GM19438 (cell line): ENCODE measurements around the gene KRT3.
"Not testable (repeated sequence)": the region's sequence is repeated elsewhere in the genome, so short reads cannot be mapped to it uniquely, and the experiment has no call there.

Source experiments
- ATAC-seq: cut with Tn5 transposase; IDR thresholded peaks from one replicate; pipeline ENCODE4 v1.9.1; 2021; ENCODE audit warnings: low read depth; ENCODE audit not compliant: unreplicated experiment

Gene KRT3

DNA sequence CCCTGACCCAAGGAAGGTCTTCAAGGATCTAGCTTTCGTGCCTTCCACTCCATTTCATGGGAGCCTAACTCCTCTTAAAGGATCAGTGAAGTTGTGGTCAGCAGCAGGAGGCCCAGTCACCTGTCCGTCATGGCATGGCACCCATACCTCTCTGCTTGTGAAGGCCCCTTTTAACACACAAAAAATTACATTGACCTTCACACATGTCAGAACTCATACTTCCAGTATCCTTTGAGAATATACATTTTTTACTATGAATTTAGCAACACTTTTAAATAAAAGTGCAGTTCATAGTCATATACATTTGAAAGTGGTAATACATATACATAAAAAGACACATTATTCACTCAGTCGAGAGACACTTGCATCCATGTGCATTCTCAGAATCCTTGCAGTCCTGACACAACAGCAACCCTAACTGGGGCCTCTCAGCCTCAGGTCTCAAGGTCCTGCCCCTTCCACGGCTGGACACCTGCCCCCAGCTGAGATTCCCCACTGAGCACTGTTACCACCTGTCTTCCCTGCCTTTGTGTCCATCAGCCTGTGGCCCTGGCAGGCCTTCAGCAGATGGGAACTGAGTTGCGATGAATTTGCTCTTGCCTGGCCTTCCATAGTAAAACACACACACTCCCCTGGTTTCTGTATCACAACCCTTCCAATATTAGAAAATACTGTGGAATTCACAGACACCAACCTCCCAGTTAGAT, 3.7 kb upstream of the KRT3 start:
- ATAC-seq = no peak

DNA sequence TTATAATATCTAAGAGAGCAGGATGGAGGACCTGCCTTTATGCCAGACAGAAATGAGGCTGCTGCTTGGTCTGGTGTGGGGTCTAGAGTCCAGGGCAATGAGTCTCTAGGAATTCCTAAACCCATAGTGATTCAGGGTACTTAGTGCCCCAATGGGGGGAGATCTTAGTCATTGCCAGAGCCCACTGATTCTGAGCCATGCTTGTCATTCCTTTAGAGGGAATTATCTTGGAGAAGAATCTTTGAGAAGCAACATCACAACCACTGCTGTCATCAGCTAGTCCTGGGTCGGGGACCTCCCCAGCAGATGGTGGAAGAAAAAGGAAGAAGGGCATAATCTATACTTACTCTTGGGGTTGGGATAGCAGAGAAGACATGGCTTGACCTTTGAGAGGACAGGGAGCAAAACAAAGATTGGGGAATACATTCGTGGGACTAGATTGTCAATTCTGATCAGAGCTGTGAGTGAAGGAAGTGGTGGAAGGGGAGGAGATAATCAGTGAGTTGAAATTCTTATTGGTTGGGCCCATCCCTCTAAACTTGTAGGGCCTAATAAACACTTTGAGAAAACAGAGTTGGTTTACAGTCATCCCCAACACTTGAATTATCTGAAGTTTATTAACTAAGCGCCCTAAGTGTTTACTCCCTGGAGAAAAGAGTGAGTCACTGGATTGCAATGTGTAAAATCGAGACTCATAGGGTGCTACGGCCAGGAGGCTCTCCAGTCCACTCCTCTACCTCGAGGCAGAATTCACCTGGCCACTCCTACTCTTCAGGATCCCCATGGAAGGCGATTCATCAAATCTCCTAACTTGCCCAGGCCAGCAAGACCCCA, 3.0 kb upstream of the KRT3 start:
- ATAC-seq = no peak

DNA sequence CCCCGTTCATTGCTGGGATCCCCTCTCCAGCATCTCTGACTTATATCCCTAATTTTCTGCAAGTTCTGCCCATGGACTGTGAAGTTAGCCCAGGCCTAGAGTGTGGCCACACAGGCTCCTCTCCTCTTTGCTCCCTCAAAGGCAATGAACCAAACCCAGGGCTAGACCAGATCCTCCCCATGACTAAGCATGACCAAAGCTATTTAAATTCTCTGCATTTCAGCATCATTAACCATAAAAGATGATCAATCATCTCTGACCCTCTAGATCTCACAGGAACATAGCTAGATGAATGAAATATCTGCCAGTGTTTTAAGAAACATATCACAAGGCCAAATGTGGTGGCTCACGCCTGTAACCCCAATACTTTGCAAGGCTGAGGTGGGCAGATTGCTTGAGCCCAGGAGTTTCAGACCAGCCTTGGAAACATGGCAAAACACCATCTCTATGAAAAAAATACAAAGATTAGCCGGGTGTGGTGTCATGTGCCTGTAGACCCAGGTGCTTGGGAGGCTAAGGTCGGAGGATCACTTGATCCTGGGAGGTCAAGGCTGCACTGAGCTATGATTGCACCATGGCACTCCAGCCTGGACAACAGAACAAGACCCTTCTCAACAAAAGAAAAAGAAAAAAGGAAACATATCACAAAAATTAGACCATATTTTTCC, 2.2 kb upstream of the KRT3 start:
- ATAC-seq = no peak

DNA sequence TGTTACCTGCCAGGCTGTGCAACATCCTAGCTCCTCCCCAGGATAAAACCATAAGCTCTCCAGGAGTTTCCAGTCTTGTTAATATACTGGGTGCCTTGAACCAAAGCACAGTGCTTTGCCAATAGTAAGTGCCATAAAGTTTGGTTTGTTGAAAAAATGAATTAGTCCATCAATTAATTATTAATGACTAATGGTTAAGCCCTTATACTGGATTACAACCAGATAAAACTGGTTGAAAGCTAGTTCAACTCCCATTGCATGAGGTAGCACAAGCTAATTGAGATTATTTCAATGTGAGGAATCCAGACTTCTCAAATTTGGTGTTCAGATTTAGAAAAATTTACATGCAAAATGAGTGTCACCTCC, 1.6 kb upstream of the KRT3 start:
- ATAC-seq = no peak

DNA sequence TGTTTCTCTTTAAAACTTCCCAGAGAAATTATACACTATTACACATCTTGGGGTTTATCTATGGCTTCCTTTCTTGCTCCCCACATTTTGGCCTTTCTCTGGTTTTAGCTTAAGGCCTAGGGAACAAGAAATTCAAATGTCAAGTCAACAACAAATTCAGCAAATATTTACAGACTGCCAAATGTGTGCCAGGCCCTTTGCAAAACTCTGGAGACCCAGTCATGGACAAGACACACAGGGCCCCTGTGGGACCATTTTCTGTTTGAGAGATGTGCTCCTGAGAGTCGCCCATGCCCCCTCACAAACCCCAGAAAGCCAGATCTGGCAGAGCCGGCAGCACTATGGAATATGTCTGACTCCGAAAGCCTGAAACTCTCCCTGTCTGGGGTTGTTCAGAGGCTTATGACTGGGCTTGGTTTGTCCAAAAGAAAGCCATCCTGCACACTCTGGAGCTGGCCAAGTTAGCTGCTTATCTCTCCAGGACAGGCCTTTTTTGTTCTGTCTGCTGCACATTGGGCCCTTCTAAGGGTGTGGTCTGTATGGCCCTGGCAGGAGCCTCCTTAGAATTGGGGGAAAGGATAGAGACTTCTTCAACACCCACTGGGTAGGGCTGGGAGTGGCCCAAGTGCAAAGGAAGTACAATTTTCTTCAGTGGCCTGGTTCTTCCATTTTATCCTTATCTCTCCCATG, 1.1 kb upstream of the KRT3 start:
- ATAC-seq = no peak

DNA sequence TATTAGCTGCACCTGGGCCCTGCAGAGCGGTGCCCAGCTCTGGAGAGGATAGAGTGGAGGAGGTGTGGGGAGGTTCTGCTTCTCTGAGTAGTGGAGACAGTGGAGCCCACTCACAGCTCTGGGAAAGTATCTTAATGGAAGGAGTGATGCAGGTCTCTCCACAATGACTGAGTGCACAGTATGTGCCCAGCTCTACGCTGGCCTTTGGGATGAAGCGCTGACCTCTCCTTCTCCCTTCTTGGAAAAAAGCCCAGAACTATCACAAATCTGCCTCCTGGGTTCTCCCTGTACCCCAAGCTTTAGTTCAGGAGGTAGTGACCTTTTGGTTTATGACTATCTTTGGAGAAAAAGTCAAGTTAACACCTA, 495 bp upstream of the KRT3 start:
- no peak for ATAC-seq

DNA sequence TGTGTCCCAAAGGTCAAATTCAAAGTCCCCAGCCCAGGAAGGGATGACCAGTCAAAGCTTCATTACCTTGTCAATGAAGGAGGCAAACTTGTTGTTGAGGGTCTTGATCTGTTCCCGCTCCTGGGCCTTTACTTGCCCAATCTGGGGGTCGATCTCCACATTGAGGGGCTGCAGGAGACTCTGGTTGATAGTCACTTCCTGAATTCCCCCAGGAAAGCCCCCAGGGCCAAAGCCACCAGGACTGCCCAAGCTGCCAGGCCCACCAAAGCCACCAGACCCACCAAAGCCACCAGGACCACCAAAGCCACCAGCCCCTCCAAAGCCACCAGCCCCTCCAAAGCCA, 614 bp downstream of the KRT3 start:
- ATAC-seq = not testable (repeated sequence)

DNA sequence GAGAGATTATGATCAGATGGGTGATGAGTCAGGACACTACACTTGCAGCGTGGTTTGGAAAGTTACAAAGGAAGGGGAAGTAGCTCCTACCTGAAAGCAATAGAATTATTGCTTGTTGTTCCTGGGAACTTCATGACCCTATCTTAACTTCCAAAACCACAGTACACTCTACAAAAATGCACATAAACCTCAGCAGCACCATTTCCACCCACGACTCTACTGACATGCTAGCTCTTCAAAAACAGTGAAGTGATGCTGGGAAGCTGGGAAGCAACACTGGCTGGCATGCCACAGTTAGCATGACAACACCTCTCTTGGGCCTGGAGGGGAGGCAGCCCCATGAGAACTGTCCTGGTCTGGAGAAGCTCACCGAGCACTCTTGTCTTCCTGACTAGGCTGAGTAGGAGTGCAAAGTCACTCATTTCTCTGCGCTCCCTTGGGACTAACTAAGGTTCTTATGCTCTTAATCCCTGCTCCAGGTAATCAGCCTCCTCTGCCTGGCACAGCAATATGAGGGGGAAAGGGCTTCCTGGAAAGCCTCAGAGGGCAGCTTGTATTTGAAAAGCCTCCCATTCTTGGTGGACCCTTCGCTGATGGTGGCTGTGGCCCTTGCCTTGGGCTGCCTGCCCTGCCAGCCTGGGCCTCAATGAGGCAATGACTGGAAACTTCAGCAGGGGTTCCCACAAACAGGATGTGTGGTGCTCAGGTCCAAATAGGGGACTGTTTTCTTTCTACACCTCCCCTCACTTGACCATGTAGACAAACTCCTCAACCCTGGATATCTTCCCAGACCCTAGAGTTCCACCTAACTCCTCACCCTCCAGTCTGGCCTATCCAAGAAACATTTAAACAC, 1.2 kb downstream of the KRT3 start:
- no peak for ATAC-seq

DNA sequence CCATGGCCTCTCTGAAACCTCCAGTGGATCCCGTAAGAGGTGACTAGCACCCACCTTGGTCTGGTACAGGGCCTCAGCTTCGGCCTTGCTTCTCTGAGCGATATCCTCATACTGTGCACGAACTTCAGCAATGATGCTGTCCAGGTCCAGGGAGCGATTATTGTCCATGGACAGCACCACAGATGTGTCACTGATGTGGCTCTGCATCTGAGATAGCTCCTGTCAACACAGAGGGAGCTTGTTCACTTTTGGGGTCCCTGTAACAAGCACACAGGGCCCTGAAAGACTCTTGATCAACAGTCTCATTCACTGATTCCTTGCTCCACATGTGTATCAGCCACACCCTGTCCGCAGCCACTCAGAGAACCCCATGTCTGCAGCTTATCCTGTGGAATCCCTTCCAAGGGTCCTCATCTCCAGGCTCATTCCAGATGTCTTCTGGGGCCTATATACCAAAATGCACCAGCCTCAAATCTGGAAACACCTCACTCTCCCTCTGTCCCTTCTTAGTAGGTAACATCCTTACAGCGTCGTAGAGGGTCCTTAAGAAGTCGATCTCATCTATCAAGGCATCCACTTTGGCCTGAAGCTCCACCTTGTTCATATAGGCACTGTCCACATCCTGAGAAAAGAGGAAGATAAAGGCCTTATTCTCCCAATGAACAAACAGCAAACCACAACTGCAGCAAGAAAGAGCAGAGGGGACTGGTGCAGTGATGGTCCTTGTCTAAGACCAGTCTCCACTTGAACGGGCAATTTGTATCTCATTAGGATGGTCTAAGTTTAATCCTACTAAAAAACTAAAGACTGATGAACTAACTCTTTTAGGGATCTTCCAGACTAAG, 3.5 kb downstream of the KRT3 start:
- no peak for ATAC-seq

DNA sequence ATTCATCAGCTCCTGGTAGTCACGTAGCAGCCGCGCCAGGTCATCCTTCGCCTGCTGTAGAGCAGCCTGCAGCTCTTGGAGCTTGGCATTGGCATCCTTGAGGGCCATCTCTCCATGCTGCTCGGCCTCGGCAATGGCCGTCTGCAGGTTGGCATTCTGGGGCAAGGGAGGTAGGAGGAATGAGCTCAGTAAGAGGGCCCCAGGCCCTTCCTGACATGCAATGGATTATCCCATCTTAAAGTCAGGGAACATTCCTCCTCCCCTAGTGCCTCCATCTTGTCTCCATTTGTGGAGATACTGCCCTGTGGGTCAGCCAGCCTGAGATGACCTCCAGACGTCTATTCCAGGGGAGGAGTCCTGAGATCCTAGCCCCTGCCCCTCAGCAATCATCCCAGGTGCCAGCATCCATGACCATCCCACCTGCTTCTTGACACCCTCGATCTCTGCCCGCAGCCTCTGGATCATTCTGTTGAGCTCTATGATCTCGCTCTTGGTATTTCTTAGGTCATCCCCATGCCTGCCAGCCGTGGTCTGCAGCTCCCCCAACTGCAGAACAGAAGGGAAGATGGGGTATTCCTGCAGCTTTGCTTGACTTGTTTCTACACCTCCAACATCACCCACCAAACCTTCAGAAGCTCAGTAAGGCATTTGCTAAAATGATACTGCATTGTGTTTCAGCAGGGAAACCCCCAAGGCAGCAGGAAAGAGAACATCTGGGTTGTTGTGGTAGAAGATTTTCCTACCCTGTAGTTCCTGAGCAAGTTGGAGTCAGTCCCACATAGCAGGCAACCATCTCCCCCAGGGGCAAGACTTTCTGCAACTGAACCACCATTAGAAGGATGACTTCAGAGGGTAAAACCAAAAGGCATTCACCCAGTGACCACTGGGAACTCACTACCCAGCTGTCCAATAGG, 4.4 kb downstream of the KRT3 start:
- ATAC-seq = no peak

DNA sequence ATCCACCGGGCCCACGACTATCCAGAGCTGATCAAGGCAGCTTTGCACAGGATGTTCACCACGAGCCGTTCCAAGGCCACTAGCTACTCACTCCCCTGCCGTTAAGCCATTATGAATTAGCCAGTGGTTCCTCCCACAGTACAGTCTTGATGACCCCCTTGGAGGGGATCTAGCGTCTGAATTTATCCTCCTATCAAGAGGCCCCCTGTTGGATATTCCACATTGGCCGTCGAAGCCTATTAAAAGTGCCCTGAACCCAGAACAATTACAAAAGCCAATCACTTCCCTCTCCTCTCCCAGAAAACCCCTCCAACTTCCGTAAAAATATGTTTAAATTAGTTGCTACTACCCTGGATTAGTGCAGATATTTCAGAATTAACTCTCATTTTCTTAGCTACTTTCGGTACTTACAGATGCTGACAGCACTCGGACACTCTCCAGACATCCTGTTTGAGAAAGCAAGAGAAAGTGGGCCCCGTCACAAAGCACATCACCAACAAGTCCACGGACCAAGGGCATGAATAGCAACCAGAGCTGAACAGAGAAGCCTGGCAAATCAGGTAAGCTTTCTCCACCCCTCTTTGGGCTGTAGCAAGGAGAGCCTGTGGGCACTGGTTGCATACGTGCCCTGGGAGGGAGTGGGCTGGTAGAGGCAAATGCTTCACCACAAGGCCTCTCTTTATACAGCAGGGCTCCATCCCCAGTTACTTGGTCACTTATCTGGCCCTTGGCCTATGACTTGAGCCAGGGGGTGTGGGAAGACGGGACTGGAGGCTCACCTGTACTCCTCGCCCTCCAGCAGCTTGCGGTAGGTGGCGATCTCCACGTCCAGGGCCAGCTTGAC, 5.3 kb downstream of the KRT3 start:
- ATAC-seq = no peak

DNA sequence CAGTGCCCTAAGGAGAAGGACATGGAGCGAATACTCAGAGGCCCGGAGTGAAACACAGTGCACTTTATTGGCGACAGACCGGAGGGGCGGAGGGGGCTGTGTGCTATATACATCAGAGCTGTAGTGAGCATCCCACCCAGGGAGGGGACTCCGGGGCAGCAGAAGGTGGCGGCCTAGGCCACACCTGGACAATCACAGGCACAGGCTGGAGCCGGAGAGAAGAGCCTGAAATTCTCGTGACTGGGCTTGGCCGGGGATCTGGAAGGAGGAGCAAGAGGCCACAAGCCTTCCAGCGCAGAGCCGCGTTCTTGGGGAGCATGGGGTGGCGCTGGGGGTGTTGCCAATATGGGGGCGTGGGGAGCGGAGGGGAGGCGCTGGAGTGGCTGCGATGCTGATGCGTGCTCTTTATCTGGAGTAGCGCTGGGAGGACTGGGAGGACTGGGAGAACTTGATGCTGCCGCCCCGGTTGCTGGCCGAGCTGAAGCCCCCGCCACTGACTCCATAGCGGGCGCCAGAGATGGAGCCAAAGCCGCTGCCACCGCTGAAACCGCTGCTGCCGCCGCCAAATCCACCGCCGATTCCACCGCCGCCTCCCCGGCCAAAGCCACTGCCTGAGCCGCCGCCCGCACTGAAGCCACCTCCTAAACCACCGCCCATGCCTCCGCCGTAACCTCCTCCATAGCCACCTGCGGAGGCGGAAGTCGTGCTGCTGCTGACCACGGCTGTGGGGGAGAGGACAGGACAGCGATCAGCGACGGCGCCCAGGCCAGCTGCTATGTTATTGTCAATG, 6.1 kb downstream of the KRT3 start:
- ATAC-seq = no peak

DNA sequence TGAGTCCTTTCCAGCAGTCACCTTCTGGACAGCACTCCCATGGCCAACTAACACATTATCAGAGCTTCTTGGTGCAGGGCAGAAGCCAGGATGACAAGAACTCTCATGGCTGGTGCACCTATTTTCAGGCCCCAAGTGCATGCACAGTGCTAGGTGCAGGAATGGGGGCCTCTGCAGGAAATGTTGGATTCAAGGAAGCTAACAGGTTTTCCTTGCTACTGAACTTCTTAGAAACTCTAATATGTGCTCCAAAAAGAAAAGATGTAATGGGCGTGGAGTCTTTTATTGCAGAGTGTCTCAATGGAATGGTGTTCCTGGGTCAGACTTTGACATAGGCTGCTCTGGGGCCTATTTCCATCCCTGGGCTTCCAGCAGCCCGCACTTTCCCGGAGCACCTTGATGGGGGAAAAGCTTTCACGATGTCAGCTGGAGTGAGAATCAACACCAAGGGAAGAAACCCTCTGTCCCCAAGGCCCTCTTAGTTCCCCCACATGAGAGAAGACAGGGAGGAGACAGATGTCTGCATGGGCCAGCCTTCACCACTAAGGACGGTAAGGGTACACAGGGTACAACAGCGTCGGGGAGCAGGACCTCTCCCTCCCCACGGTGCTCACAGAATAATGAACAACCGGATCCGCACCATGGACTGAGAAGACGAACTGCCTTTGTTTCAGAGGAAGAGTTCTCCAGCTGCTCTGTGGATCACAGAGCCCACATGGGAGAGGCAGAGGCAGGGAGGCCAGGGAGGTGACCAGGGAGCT, 6.9 kb downstream of the KRT3 start:
- no peak for ATAC-seq

DNA sequence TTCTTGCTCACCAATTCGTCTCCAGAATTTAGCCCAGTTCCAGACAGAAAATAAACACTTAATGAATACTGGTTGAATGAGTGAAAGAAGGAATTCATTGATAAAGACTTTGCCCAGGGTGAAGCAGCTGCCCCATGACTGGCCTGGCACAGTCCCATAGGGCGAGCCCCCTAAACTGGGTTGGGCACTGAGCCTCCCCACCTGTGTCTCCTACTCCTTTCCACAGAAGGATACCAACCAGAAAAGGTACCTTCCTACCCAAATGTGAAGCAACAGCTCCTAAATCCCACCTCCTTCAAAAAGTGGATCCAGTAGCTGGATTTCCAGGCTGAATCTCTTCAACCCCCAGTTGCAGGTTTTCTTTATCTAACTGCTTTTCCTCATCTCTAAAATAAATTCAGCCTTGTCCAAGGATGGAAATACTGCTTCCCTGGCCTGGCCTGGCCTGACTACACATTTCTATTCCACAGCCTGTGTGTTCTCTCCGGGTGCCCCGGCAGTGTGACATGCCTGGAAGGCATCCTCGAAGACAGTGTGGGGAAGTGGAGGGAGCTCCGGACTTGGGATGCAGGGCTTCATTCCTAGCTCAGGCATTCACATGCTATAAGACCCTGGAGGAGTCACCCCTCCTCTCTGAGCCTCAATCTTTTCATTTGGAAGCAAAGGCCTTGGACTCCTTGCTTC, 7.6 kb downstream of the KRT3 start:
- ATAC-seq = no peak

DNA sequence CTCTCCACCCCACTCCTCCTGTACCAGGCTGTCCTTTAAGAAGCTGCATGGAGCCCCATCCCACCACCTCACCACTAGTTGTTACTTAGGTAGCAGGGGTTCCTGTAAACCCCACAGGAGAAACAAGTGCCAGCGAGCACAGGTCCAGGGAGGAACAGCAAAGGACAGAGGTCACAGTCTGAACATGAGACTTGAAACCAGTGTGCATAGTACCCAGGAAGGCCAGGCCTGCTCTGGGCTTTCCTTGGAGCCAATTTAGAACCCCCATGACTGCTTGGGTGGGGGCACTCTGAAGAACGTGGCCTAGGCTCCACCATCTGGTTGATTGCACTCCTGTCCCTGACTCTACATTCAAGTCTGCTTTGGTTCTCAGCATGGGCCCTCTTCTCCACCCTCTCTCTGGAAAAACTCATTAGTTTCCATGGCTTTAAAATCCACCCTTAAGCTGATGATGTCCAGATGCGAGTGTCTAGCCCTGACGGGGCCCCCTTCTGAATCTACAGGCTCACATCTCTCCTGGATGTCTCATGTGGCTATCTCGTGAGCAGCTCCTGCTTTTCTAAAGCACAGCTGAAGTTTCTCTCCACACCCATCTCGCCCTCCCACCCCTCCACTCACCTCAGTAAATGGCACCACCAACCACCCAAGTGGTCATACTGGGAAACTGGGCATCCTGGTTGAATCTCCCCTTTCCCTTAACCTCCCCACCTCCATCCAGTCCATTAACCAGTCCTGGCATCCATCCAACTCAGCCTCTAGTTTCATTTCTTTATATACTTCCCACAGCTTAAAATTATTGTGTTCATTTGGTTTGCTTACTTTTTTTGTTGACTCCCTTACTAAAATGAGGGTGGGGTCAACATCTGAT, 8.4 kb downstream of the KRT3 start:
- no peak for ATAC-seq
